ENCODE measurements around the gene DUSP23.
A peak's percentile ranks its signal among the peaks of the same experiment; 100 is the strongest.

The DUSP23 gene

DNA sequence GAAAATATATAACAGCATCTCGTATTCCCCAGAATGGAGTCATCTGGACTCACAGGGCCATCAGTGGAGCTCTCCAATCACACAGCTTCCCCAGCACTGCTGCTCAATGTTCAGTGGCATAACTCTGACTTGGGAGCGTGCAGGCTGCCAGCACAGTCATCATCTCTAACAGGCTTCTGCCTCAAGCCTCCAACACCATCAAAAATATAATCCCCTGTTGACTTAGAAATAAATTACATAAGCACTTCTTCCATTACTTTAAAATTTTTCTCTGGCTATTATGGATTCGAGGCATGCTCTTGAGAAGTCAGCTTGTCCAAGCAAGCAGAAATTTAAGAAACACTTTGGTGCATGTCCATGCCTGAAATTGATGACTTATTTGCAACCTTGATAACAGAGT lies 6.2 kb downstream of the DUSP23 start:
- H3K4me1 ChIP-seq (ENCODE audit: insufficient read depth, low read length, severe bottlenecking): no peaks in the 10 kb centered on the region
- TF ChIP-seq EZH2 (IDR thresholded peaks at IDR 0.05; ENCODE audit: borderline replicate concordance, low read length) (no peak), CTCF (IDR thresholded peaks at IDR 0.05; ENCODE audit: low read length) (no peak)
- no peak overlapping the region for H3K4me3 ChIP-seq (ENCODE audit: low read depth, low read length, poor library complexity, severe bottlenecking)
- no peak overlapping the region for H3K4me2 ChIP-seq (ENCODE audit: low read length)
- no peaks in the 10 kb centered on the region for H3K79me2 ChIP-seq (ENCODE audit: insufficient read depth, low read length)
- H3F3A ChIP-seq (ENCODE audit: insufficient read depth, low read length): no peaks in the 10 kb centered on the region
- H3K36me3 ChIP-seq (ENCODE audit: insufficient read depth, low read length): no peaks in the 10 kb centered on the region
- no peak overlapping the region for H3K27ac ChIP-seq (ENCODE audit: low read depth, low read length, poor library complexity, severe bottlenecking)
- H3K27me3 ChIP-seq (ENCODE audit: insufficient read depth, low read length): no peaks in the 10 kb centered on the region
- H3K9me2 ChIP-seq (ENCODE audit: low read depth, low read length): no peaks in the 10 kb centered on the region
- H2AFZ ChIP-seq (ENCODE audit: low read length): no peak overlapping the region
- no peaks in the 10 kb centered on the region for H4K20me1 ChIP-seq (ENCODE audit: insufficient read depth, low read length)
- no peaks in the 10 kb centered on the region for H3K9me3 ChIP-seq (ENCODE audit: low read length)
- no peak overlapping the region for H3K9ac ChIP-seq (ENCODE audit: low read length)

DNA sequence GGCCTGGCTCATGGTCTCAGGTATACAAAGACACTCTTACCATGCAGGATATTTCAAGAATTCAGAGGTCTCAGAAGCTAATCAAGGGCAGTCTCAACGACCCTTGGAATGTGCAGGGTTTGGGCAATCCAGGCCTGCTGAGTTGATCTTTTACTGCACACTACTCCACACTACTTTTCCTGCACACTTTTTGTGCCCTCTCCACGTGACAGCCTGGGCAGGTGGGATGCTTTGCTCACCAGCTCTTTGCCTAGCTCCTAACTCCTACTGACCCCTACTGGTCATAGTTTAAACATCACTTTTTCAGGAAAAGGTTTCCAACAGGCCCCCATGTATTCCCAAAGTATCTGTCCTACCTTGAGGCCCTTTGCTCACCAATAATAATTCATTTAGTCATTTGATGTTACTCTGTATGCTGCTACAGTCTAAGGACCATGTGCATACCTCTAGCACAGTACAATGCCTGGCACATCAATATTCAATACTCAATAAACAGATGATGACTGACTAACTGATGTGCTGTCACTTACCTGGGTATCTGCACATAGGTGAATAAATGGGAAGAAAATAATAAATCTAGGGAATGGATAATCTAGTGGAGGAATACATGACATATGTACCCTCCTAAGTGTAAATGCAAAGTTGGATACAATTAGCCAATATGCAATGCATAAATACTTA lies 9.6 kb downstream of the DUSP23 start:
- Histone ChIP-seq H2AFZ (ENCODE audit: low read length) (no peak overlapping the region), H3K4me2 (ENCODE audit: low read length) (no peak overlapping the region), H3K79me2 (ENCODE audit: insufficient read depth, low read length) (no peaks in the 10 kb centered on the region), H4K20me1 (ENCODE audit: insufficient read depth, low read length) (no peaks in the 10 kb centered on the region), H3K27ac (ENCODE audit: low read depth, low read length, poor library complexity, severe bottlenecking) (no peak overlapping the region), H3K36me3 (ENCODE audit: insufficient read depth, low read length) (no peaks in the 10 kb centered on the region), H3K9ac (ENCODE audit: low read length) (no peak overlapping the region), H3F3A (ENCODE audit: insufficient read depth, low read length) (no peaks in the 10 kb centered on the region), H3K4me3 (ENCODE audit: low read depth, low read length, poor library complexity, severe bottlenecking) (no peak overlapping the region), H3K9me3 (ENCODE audit: low read length) (no peaks in the 10 kb centered on the region), H3K27me3 (ENCODE audit: insufficient read depth, low read length) (no peaks in the 10 kb centered on the region), H3K4me1 (ENCODE audit: insufficient read depth, low read length, severe bottlenecking) (no peaks in the 10 kb centered on the region), H3K9me2 (ENCODE audit: low read depth, low read length) (no peaks in the 10 kb centered on the region)
- TF ChIP-seq EZH2 (IDR thresholded peaks at IDR 0.05; ENCODE audit: borderline replicate concordance, low read length): no peak
- TF ChIP-seq CTCF (IDR thresholded peaks at IDR 0.05; ENCODE audit: low read length): peak; percentile 66

GRCh38 chr1:159791031-159791430 lies 10.3 kb downstream of the DUSP23 start:
- no peaks in the 10 kb centered on the region for H3K79me2 ChIP-seq (ENCODE audit: insufficient read depth, low read length)
- no peak overlapping the region for H3K9ac ChIP-seq (ENCODE audit: low read length)
- no peaks in the 10 kb centered on the region for H3K27me3 ChIP-seq (ENCODE audit: insufficient read depth, low read length)
- H3K4me1 ChIP-seq (ENCODE audit: insufficient read depth, low read length, severe bottlenecking): no peaks in the 10 kb centered on the region
- TF ChIP-seq CTCF (IDR thresholded peaks at IDR 0.05; ENCODE audit: low read length) (no peak), EZH2 (IDR thresholded peaks at IDR 0.05; ENCODE audit: borderline replicate concordance, low read length) (no peak)
- no peaks in the 10 kb centered on the region for H3K36me3 ChIP-seq (ENCODE audit: insufficient read depth, low read length)
- H4K20me1 ChIP-seq (ENCODE audit: insufficient read depth, low read length): no peaks in the 10 kb centered on the region
- no peak overlapping the region for H3K4me2 ChIP-seq (ENCODE audit: low read length)
- H3K4me3 ChIP-seq (ENCODE audit: low read depth, low read length, poor library complexity, severe bottlenecking): no peak overlapping the region
- no peak overlapping the region for H3K27ac ChIP-seq (ENCODE audit: low read depth, low read length, poor library complexity, severe bottlenecking)
- no peaks in the 10 kb centered on the region for H3K9me3 ChIP-seq (ENCODE audit: low read length)
- H3F3A ChIP-seq (ENCODE audit: insufficient read depth, low read length): no peaks in the 10 kb centered on the region
- H2AFZ ChIP-seq (ENCODE audit: low read length): no peak overlapping the region
- H3K9me2 ChIP-seq (ENCODE audit: low read depth, low read length): no peaks in the 10 kb centered on the region

All from OCI-LY1 (cell line).